Spinal cord (tissue), 10 donors: ENCODE results near the gene TIFAB. TPM values are rescaled to one million over a fixed set of nuclear protein-coding genes. Genes with fewer than 3 reads are reported as not detected.

Source experiments
- DNase-seq, 6 donors: peaks; one replicate each; pipeline versions ENCODE4 v3.0.0 to v3.0.0-alpha.2; 2013 to 2015; ENCODE audit warnings: low spot score in 6 of 6, low read depth in 4 of 6
- H3K27ac ChIP-seq: one replicate; pipeline ENCODE4 v1.5.1; 2013; ENCODE audit warnings: low read depth, low read length, control low read depth
- H3K27me3 ChIP-seq: one replicate; pipeline ENCODE4 v1.6.1; 2013; ENCODE audit warnings: low read length; ENCODE audit not compliant: control insufficient read depth, insufficient read depth
- H3K36me3 ChIP-seq: one replicate; pipeline ENCODE4 v1.6.1; 2013; ENCODE audit warnings: low read length; ENCODE audit not compliant: control insufficient read depth, insufficient read depth
- H3K4me1 ChIP-seq: one replicate; pipeline ENCODE4 v1.6.1; 2013; ENCODE audit warnings: low read length; ENCODE audit not compliant: control insufficient read depth, insufficient read depth
- H3K4me3 ChIP-seq: one replicate; pipeline ENCODE4 v1.5.1; 2013; ENCODE audit warnings: low read depth, low read length, control low read depth
- H3K9me3 ChIP-seq: one replicate; pipeline ENCODE4 v1.6.1; 2013; ENCODE audit warnings: low read length; ENCODE audit not compliant: control insufficient read depth, insufficient read depth
- WGBS: methylation state at CpG from one replicate; pipeline ENCODE4 v1.1.5; 2013; ENCODE audit warnings: missing lambda C conversion rate; ENCODE audit not compliant: insufficient coverage; 5-methylcytosine and 5-hydroxymethylcytosine counted together
- polyA plus RNA-seq, 2 donors: library from polyadenylated mRNA; unstranded; fragments of 120-200 nt; gene quantifications; one replicate each; pipeline ENCODE4 v1.2.1, GENCODE V29; 2013; ENCODE audit not compliant: insufficient read length in 2 of 2
- total RNA-seq, 2 donors: library from RNA; depleted of rRNA in 1 of 2; stranded (reverse); fragments of 120-200 nt in 1 of 2; fragments of >200 nt in 1 of 2; gene quantifications; one replicate each; pipeline versions ENCODE4 v1.2.3 to v1.2.4, GENCODE V29; 2013 to 2014
- donor health status: healthy.

The TIFAB gene
- total and polyA plus RNA-seq, 4 donors, result 0.06 to 0.10 TPM; not detected in 2

GRCh38 chr5:135471726-135472125 is 19.6 kb upstream of the TIFAB start:
- H3K36me3 ChIP-seq, result no peaks in the 10 kb centered on the region
- peaks cover 66% of the 10 kb centered on the region for H3K27me3 ChIP-seq
- 83% methylated on average over 2 of the region's 4 CpGs for WGBS
- no peak for DNase-seq
- no peak overlapping the region for H3K4me3 ChIP-seq
- no peaks in the 10 kb centered on the region for H3K9me3 ChIP-seq
- peaks cover 4% of the 10 kb centered on the region for H3K4me1 ChIP-seq
- no peak overlapping the region for H3K27ac ChIP-seq

DNA sequence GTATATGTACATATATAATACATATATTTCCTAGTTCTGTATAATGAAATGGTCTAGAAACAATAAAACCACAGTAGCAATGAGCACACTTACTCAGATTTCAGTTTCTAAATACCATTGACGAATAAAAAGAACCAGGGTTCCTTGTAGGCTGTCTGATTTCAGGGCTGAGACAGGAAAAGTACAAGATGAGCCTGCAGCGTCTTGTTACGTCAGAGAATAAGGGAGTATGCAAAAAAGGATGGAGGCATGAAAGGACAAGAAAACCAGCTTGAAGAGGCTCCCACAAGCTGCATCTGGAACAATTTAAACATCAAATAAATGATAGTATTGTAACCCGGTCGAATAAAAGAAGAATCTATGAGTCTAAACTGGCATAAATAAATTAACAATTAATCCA is 17.8 kb upstream of the TIFAB start:
- Histone ChIP-seq H3K36me3 (no peaks in the 10 kb centered on the region), H3K4me1 (peaks cover 15% of the 10 kb centered on the region), H3K9me3 (no peaks in the 10 kb centered on the region), H3K27ac (no peak overlapping the region), H3K4me3 (no peak overlapping the region), H3K27me3 (peaks cover 71% of the 10 kb centered on the region)
- DNase-seq, result no peak
- no CpG with 5 or more reads among the region's 5 CpGs for WGBS

DNA sequence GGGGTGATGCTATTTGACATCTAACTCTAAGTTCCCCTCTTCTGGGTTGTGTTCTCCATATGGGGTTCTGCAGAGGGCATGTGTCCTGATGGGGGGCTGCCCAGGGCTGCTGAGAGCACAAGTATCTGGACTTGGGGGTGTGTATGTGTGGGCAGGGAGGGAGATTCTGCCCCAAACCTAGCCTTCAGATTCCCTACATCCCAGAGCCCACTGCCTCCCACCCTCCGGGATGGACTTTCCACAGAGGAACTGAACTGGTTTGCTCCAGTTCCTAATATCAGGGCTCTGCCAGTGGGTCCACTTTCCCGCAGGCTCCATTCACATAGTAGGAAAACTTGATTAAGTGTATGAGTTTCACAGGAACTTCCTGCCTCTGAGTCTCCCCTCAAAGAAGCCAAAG is 16.4 kb upstream of the TIFAB start:
- Histone ChIP-seq H3K4me1 (peaks cover 15% of the 10 kb centered on the region), H3K27me3 (peaks cover 72% of the 10 kb centered on the region), H3K36me3 (no peaks in the 10 kb centered on the region), H3K9me3 (no peaks in the 10 kb centered on the region), H3K4me3 (no peak overlapping the region), H3K27ac (no peak overlapping the region)
- DNase-seq, result no peak
- WGBS, result no CpG with 5 or more reads among the region's 2 CpGs

GRCh38 chr5:135467871-135468485 is 15.8 kb upstream of the TIFAB start:
- 96% methylated on average over 3 of the region's 4 CpGs for WGBS
- H3K9me3 ChIP-seq, result no peaks in the 10 kb centered on the region
- DNase-seq, result peak in 1 of 6 donors; percentile 57

DNA sequence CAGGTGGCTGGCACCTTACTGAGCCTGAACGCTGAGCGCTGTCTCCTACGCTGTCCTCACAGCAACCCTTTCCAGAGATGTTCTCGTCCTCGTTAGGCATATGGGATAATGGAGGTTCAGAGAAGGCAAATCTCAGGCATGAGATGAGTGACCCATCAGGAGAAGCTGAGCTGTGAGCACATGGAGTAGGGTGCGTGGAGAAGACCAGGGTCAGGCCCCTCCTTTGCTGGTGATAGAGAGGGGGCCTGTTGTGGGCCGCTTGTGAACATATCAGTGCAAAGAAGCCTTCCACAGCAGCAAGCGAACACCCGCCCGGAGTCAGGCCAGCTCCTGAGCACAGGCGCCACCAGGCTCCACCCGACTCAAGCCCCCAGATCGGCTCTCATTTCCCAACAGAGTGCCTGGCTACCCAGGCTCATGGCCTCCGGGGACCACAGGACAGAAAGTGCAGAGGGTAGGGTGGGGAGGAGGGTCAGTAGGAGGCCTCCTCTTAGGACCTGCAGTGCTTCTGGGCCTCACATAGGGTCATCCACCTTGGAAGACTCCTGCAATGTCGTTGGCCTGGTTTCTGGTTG is 15.0 kb upstream of the TIFAB start:
- H3K27me3 ChIP-seq, result peaks cover 76% of the 10 kb centered on the region

More at GRCh38 chr5:135467871-135468485, 15.8 kb upstream of the TIFAB start:
- no peak overlapping the region for H3K4me3 ChIP-seq
- no peaks in the 10 kb centered on the region for H3K36me3 ChIP-seq
- no peak overlapping the region for H3K27ac ChIP-seq
- H3K27me3 ChIP-seq, result peaks cover 72% of the 10 kb centered on the region
- peaks cover 15% of the 10 kb centered on the region for H3K4me1 ChIP-seq

GRCh38 chr5:135466178-135467050 is 14.3 kb upstream of the TIFAB start:
- peak; percentile 35 to 94 (median 73) for DNase-seq
- Histone ChIP-seq H3K27me3 (peaks cover 76% of the 10 kb centered on the region), H3K4me1 (peaks cover 19% of the 10 kb centered on the region), H3K4me3 (peak overlapping the region; percentile 19), H3K36me3 (no peaks in the 10 kb centered on the region), H3K27ac (no peak overlapping the region), H3K9me3 (no peaks in the 10 kb centered on the region)
- WGBS, result 12% methylated on average over 43 of the region's 43 CpGs

More for the DNA sequence above, 15.0 kb upstream of the TIFAB start:
- Histone ChIP-seq H3K27ac (no peak overlapping the region), H3K4me3 (no peak overlapping the region), H3K4me1 (peaks cover 19% of the 10 kb centered on the region), H3K9me3 (no peaks in the 10 kb centered on the region), H3K36me3 (no peaks in the 10 kb centered on the region)
- WGBS, result 70% methylated on average over 11 of the region's 15 CpGs
- DNase-seq, result no peak

- H3K9me3 ChIP-seq, result no peaks in the 10 kb centered on the region
- H3K27me3 ChIP-seq, result peaks cover 73% of the 10 kb centered on the region
- H3K36me3 ChIP-seq, result no peaks in the 10 kb centered on the region
- no peak overlapping the region for H3K27ac ChIP-seq
- peaks cover 19% of the 10 kb centered on the region for H3K4me1 ChIP-seq
- no peak for DNase-seq
- H3K4me3 ChIP-seq, result no peak overlapping the region
- WGBS, result 62% methylated on average over 10 of the region's 12 CpGs
These were observed 13.4 kb upstream of the TIFAB start for GRCh38 chr5:135465391-135466122.

DNA sequence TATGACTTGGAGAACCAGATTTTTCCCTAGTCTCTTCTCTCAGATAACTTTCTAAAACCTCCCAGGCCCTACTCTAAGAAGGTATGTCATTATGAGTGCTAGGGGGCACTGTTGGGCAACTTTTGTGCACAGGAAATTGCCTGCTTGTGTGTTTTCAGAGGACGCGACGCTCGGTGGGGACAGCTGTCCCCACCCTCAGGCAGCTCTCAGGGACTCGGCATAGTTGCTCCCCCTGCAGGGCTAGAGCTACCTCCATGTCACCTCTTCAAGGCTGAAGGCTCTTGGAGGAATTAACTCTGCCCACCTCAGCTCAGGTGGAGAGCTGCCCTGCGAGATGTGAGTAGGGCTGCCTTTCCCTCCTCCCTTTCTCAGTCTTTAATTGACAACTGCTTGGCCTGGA is 10.2 kb upstream of the TIFAB start:
- WGBS, result 14% methylated on average over 5 of the region's 6 CpGs
- H3K9me3 ChIP-seq, result no peaks in the 10 kb centered on the region
- H3K4me3 ChIP-seq, result no peak overlapping the region
- peak in 2 of 6 donors; percentile 68 to 76 for DNase-seq
- peaks cover 39% of the 10 kb centered on the region for H3K4me1 ChIP-seq
- H3K27ac ChIP-seq, result no peak overlapping the region
- H3K36me3 ChIP-seq, result no peaks in the 10 kb centered on the region
- peaks cover 79% of the 10 kb centered on the region for H3K27me3 ChIP-seq

- Histone ChIP-seq H3K27me3 (peaks cover 72% of the 10 kb centered on the region), H3K9me3 (no peaks in the 10 kb centered on the region), H3K4me1 (peaks cover 36% of the 10 kb centered on the region), H3K4me3 (no peak overlapping the region), H3K36me3 (no peaks in the 10 kb centered on the region), H3K27ac (no peak overlapping the region)
- WGBS, result 77% methylated on average over 5 of the region's 7 CpGs
- DNase-seq, result no peak
These were observed 9.5 kb upstream of the TIFAB start for GRCh38 chr5:135461481-135462151.
